HG03558 (cell line): ENCODE results near the gene RNASEH2B.

Experiments used
- ATAC-seq: cut with Tn5 transposase; IDR thresholded peaks from one replicate; pipeline ENCODE4 v1.9.1; 2021; ENCODE audit warnings: moderate number of reproducible peaks; ENCODE audit not compliant: unreplicated experiment; ENCODE audit errors: extremely low read depth

RNASEH2B gene

DNA sequence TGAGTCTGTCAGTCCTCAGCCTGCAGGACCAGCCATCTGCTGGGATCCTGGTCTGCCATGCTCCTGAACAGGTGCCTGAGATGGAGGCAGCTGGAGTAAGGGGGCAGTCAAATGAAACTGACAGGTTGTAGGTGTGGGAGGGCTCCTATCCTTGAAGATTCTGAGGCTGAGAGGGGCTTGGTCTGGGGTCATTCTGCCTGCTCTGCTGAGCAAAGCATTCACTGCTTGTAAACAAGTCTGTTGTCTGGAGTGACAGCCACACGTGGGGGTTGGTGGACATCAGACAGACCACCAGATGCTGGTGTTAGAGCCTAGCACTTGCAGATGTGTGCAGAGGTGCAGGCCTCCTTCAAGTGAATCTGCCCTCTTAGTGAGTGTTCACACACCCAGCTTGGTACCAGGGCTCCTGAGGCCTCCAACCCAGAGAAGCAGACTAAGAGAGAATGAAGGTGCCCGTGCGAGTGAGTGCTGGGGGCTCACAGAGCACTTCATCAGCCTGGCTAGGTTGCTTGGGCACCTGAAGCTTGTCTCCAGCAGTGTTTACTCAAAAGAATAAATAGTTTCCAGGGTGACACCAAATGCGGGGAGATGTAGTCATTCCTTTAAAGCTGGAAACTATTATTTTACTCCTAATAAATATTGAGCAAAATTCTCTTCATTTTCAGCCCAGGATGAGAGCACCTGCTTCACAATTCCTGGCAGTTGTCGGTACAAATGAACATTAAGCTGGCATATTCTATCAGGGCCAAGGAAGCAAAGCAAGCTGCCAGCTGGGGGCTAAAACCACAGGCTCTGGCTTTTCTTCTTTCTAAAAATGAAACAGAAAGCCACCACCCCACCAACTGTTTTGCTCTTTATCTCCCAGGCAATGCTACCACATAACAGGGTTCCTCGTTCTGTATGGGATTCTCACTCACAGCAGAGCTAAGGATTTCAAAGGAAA is 82.3 kb downstream of the RNASEH2B start:
- ATAC-seq = no peak

DNA sequence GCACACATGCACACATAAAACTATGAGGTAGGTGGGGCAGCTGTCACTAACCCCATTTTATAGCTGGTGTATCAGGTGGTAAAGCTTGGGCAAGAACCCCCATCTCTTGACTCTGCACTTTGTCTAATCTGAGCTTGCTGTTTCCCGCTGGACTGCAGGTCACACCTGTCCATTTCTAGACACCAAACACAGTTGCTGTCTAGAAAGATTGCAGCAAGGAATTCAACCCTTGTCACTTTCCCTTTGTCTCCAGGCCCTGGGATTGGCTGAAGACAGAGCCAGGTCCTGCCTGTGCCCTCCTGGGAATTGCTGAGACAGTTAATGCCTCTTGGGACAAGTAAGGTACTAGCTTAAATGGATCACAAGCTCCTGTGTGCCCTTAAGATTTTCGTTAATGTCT is 83.8 kb downstream of the RNASEH2B start:
- no peak for ATAC-seq

DNA sequence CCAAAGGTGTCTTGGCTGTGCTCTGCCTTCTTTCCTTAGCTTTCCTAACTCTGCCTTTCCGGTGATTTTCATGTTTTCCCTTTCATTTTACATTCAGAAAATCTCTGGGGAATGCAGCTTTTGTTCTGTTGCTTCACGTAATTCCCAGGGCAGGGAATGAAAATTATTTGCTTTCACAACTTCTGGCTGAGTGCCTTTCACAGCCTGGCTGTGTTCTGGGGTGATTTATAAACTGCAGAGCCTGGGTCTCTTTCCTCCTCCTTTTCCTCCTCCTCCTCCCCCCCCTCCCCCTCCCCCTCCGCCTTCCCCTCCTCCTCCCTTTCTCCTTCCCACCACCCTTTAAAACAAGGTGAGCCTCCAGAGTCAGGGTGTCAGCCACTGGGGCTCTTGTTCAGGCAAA is 84.3 kb downstream of the RNASEH2B start:
- ATAC-seq = no peak

DNA sequence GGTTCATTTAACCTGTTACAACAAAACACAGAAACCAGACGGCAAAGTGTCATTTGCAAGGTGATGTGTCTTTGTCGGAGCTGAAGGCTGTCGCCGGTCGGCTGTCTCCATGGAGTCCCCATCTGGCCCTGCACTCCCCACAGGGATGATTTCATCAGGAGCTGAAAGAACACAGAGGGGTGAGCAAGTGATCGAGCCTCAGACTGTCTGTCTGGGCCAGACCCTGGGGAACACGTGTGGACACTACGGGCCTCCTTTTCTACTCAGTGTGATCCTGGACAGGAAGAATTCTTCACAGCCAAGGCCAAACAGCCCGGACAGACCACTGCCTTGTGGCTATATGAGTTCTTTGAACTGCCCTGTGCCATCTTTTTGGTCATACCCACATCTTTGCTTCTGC is 85.1 kb downstream of the RNASEH2B start:
- ATAC-seq = no peak

DNA sequence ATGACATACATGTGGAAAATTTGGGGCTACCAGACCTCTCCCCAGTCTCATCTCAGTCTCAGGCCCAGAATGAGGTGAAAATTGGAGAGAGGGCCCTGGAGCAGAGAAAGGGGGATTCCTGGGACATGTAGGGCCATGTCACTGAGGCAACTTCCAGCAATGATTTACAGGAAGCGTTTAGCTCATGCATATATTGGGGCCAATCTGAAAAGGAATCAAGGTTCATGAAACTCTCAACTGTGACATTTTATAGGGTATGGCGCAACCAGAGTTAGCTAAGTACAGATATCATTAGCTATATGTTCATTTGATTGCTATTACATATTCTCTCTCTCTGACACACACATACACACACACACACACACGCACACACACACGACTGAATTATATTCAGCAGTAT is 86.3 kb downstream of the RNASEH2B start:
- no peak for ATAC-seq

DNA sequence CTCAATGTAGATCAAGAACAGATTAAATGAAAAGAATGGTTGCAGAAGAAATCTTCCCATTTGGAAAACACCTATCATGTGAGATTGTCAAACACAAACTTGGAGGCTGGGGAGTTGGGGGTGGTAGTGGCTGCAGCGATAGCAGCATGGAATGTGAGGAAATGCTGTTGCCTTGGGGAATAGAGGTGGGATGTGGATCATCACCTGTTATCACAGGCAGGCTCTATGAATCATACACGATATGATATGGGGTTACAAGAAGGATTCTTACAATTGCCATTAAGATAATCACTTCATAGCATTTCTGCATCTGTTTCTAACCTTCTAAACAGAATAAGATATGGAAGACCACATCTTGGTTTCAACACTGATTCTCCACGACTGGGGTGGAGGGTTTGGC is 88.7 kb downstream of the RNASEH2B start:
- no peak for ATAC-seq

DNA sequence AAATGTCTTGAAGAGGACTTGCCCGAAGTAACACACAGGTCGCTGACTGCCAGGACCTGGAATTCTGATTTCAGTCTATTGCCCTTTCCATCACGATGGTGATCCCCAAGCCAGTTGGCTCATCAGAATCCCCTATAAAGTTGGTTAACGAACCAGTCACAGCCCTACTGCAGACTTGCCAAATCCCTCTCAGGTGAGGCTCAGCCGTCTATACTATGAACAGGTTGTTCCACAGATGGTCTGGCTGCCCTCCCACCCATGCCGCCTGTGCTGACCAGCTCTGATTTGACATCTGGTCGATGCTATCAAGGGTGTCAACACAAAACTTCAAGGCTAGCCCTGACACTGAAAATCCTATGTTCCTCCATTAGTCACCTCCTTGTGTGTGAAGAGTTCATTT is 90.0 kb downstream of the RNASEH2B start:
- ATAC-seq = no peak

DNA sequence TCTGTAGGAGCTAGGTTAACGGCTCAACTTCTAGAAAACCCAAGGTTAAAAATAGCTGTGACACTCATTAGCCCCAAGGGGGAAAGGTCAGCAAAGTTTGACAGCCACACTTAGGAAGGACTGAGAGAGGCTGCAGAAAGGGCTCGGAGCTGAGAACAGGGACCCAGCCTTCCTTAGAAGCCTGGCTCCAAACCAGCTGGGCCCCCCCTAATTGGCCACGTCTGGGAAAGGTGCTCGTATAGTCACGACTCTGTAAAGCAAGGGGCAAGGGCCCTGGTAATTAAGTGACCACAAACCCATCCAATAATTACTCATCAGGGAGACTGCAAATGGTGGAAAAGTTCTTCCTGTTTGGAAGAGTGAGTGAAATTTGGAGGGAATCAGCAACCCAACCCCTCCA is 90.5 kb downstream of the RNASEH2B start:
- ATAC-seq = no peak

DNA sequence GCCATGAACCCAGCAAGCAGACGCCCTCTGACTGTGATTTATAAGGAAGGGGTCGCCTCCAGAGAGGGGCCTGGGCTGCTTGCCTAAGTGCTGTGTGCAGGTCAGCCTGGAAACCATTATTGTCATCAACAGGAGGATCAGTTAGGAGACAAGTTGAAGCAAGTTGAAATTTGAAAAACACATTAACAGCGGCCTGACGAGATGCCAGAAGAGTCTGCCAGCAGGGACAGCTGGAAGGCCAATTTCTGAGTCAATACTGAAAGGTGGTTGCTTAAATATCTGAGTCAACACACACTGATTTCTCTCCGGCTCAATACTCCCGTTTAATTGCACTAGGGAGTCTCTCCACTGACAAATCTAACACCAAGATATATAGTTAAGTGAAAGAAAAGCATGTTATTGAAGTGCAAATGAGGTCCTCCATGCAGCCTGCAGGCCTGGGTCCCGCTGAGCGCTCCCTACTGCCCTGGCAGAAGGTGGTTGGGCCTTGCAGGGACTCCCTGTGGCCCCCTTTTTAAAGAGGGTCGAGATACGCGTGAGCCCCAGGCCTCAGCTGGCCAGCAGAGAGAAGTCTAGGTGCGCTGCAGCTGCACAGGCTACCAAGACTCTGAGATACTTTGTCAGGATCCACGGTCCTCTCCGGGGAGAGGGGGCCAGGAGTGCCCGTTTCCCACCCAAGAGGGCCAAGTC is 91.1 kb downstream of the RNASEH2B start:
- ATAC-seq = no peak

DNA sequence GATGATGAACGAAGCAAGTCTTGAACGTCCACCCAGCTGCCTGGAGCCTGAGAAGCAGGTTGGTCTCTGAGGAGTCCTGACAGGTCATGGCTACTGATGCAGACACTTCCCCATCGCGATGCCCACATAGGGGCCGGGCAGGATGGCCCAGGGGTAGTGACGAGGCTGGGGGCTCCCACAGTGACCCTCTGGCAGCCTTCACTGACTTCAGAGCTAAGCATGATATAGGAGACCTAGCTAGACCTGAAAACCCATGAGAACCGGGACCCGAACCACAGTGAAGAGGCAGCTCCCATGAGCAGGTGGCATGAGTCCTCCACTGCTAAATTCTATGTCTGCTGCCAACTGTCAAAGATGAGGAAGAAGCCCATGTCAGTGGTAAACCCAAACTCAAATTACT is 91.7 kb downstream of the RNASEH2B start:
- ATAC-seq = no peak

DNA sequence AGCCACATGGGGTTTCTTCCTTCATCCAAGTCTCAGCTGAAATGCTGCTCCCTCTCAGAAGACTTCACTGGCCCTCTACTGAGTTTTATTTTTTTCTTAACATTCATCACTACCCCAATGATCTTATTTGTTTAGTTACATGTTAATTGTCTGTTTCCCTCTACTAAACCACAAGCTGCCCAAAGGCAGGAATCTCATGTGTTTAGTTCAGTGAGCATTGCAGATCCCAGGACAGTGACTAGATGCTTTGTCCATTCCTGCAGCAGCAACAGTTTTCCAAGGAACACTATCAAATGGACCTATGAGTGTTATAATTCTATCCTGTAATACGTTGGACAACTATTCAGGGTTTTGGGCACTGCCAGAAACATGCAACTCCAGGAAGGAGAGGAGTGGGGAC is 93.1 kb downstream of the RNASEH2B start:
- ATAC-seq = no peak

DNA sequence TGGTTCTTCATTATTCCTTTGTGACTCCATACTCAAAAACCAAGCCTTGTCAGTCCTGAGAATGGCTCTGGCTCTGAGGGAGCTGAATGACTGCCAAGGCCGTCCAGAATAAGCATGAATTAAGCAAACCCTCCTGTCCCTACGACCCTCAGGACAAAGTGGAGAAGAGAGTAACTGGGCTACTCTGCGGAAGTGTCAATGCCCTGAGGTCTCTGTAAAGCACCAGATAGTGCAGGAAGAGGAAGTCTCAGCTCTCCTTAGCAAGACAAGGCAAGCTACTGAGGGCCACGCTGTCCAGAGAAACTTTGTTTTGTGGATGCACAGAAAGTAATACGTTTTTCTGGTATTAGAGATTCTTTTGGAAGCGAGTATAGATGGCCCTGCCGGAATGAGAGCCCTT is 94.1 kb downstream of the RNASEH2B start:
- no peak for ATAC-seq

DNA sequence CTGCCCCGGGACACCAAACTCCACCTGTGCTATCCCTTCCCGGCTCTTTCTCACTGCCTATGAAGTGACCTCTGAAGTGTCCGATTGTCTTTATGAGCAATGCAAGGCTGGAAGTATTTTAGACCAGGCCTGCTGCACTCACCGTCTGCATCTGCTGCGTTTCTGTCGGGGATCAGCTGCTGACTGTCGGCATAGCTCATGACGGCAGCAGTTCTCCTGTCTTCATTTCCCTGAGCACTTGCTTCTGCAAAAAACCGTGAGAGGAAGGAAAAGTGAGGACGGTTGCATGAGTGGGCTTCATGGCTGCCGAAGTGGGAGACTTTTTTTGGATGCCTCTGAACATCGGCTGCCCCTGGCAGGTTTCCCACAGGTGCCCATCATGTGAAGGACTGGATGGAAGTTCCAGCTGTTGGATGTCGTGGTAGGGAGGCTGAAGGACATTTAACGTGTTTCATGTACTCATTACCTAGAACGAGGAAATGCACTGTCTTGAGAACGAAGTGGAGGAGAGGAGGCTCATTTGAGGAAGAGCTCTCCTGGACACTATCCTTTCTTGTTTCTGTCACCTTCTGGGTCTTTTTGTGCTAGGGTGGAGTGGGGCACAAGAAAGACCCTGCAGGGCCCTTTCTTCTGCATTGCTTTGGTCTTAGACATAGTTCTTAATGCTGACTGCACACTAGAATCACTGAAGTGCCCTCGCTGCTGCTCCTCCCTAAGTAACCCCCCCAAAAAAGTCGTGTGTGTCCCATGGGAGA is 94.7 kb downstream of the RNASEH2B start:
- no peak for ATAC-seq

DNA sequence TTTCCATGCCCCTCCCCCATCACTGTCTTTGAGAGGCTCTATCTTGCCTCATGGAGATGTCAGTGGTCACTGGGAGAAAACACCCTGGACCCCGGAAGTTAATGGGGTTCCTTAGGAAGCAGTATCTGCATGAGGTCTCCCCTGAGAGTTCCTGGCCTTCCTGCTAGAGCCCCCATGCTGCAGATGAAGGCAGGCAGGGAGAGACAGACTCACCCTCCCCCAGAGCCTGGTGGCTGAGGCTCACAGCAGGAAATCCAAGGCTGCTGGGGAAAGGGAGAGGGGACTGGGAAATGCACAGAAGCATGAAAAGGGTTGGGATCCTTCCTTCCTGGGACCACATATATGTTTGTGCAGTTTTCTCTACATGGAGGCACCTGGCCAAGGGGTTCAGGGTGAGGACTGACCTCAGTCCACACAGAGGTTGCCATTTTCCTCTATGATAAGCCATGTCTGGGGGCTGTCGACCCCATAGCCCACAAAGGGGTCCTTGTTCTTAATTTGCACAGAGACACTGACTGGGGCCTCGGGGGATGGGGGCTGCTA is 95.4 kb downstream of the RNASEH2B start:
- no peak for ATAC-seq

DNA sequence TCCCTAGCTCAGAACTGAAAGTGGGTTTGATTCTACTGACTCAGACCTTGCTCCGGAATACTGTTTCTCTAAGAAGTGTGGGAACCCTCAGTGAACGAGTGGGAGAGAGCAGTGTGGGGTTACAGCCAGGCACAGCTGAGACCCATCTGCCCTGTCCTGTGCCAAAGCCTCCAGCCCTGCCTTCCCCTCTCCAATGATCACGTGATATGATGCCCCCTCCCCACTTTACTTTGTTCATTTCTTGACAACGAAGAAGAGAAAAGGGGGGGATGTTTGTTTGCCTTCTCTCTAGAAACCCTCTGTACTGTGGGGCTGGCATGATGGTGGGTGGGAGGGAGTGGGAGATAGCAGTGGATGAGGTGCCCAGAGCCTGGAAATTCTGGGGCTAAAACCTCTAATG is 96.0 kb downstream of the RNASEH2B start:
- ATAC-seq = no peak
